ENCODE measurements around the gene GDF9. TPM values are rescaled to one million over a fixed set of nuclear protein-coding genes. Genes with fewer than 3 reads are reported as not detected.
A peak's percentile ranks its signal among the peaks of the same experiment; 100 is the strongest.

GDF9 gene
- total and polyA plus RNA-seq, 3 experiments from 2014 or later, result 0.29 to 0.68 TPM; not detected in 1

- H3K4me1 Mint-ChIP-seq, result peaks cover 0 to 4% (median 2%) of the 10 kb centered on the region in 3 donors
- peak in 2 of 5 donors; percentile 22 to 27 for DNase-seq
- H3K4me3 Mint-ChIP-seq, result no peak overlapping the region
- Histone ChIP-seq H3K36me3 (ENCODE audit: insufficient read depth, low read length) (peaks cover 39% of the 10 kb centered on the region), H3K9me3 (ENCODE audit: low read length) (no peaks in the 10 kb centered on the region), H3K4me1 (ENCODE audit: insufficient read depth, low read length) (no peaks in the 10 kb centered on the region), H3K27me3 (ENCODE audit: insufficient read depth, low read length, poor library complexity, severe bottlenecking) (no peaks in the 10 kb centered on the region), H3K27ac (ENCODE audit: low read depth, low read length) (no peak overlapping the region), H3K4me3 (ENCODE audit: low read length) (no peak overlapping the region)
- H3K27me3 Mint-ChIP-seq, result no peaks in the 10 kb centered on the region
- H3K36me3 Mint-ChIP-seq, result peaks cover 3 to 88% (median 13%) of the 10 kb centered on the region in 3 donors
- H3K9me3 Mint-ChIP-seq, result no peaks in the 10 kb centered on the region
- H3K27ac Mint-ChIP-seq, result peak overlapping the region; percentile 8 to 81 (median 35)
- ChIA-PET CTCF (interaction anchor here (0.9 to 1.6 kb wide), 8 partner anchors 8 to 136 kb away, joined by 3 to 11 read pairs (median 4); partner anchors contain the start of genes CCNI2, GDF9, SHROOM1 and UQCRQ), POLR2A (interaction anchor here (1.2 kb wide), 1 partner anchor 53 kb away, joined by 4 read pairs; the partner anchor contains the start of gene SHROOM1)
Measured at GRCh38 chr5:132883261-132883834, 17.1 kb upstream of the GDF9 start.

- no peak overlapping the region for H3K4me3 ChIP-seq (ENCODE audit: low read length)
- Mint-ChIP-seq H3K27ac (peak overlapping the region in 4 of 8 donors; percentile 3 to 86 (median 21)), H3K27me3 (no peaks in the 10 kb centered on the region), H3K4me1 (no peaks in the 10 kb centered on the region), H3K4me3 (no peak overlapping the region), H3K9me3 (no peaks in the 10 kb centered on the region), H3K36me3 (peaks cover 2 to 72% (median 8%) of the 10 kb centered on the region in 3 donors)
- H3K36me3 ChIP-seq (ENCODE audit: insufficient read depth, low read length), result peaks cover 18% of the 10 kb centered on the region
- no peak overlapping the region for H3K27ac ChIP-seq (ENCODE audit: low read depth, low read length)
- no peaks in the 10 kb centered on the region for H3K4me1 ChIP-seq (ENCODE audit: insufficient read depth, low read length)
- ChIA-PET CTCF (no interaction called here), POLR2A (no interaction called here)
- H3K9me3 ChIP-seq (ENCODE audit: low read length), result no peaks in the 10 kb centered on the region
- no peaks in the 10 kb centered on the region for H3K27me3 ChIP-seq (ENCODE audit: insufficient read depth, low read length, poor library complexity, severe bottlenecking)
- no peak for DNase-seq
Measured at GRCh38 chr5:132877938-132878337, 11.7 kb upstream of the GDF9 start.

GRCh38 chr5:132877466-132877865 is 11.2 kb upstream of the GDF9 start:
- no peak overlapping the region for H3K4me3 Mint-ChIP-seq
- DNase-seq, result no peak
- peak overlapping the region in 1 of 8 donors; percentile 3 for H3K27ac Mint-ChIP-seq
- H3K36me3 Mint-ChIP-seq, result peaks cover 0 to 72% (median 6%) of the 10 kb centered on the region in 3 donors
- no peaks in the 10 kb centered on the region for H3K27me3 Mint-ChIP-seq
- no peak overlapping the region for H3K4me3 ChIP-seq (ENCODE audit: low read length)
- no peaks in the 10 kb centered on the region for H3K4me1 ChIP-seq (ENCODE audit: insufficient read depth, low read length)
- peaks cover 0 to 2% (median 0%) of the 10 kb centered on the region in 3 donors for H3K4me1 Mint-ChIP-seq
- ChIA-PET CTCF (no interaction called here), POLR2A (no interaction called here)
- no peak overlapping the region for H3K27ac ChIP-seq (ENCODE audit: low read depth, low read length)
- no peaks in the 10 kb centered on the region for H3K9me3 ChIP-seq (ENCODE audit: low read length)
- no peaks in the 10 kb centered on the region for H3K27me3 ChIP-seq (ENCODE audit: insufficient read depth, low read length, poor library complexity, severe bottlenecking)
- peaks cover 18% of the 10 kb centered on the region for H3K36me3 ChIP-seq (ENCODE audit: insufficient read depth, low read length)
- no peaks in the 10 kb centered on the region for H3K9me3 Mint-ChIP-seq

GRCh38 chr5:132876020-132876759 is 9.9 kb upstream of the GDF9 start:
- Mint-ChIP-seq H3K9me3 (no peaks in the 10 kb centered on the region), H3K4me3 (no peak overlapping the region), H3K36me3 (peaks cover 0 to 69% (median 5%) of the 10 kb centered on the region in 3 donors), H3K4me1 (peaks cover 0 to 3% (median 0%) of the 10 kb centered on the region in 3 donors), H3K27ac (peak overlapping the region in 2 of 8 donors; percentile 6 to 51), H3K27me3 (no peaks in the 10 kb centered on the region)
- H3K36me3 ChIP-seq (ENCODE audit: insufficient read depth, low read length), result peaks cover 18% of the 10 kb centered on the region
- CTCF ChIA-PET, result no interaction called here
- no peak overlapping the region for H3K27ac ChIP-seq (ENCODE audit: low read depth, low read length)
- H3K4me1 ChIP-seq (ENCODE audit: insufficient read depth, low read length), result no peaks in the 10 kb centered on the region
- no peaks in the 10 kb centered on the region for H3K9me3 ChIP-seq (ENCODE audit: low read length)
- no peaks in the 10 kb centered on the region for H3K27me3 ChIP-seq (ENCODE audit: insufficient read depth, low read length, poor library complexity, severe bottlenecking)
- POLR2A ChIA-PET, result no interaction called here
- DNase-seq, result no peak
- no peak overlapping the region for H3K4me3 ChIP-seq (ENCODE audit: low read length)

GRCh38 chr5:132873930-132874271 is 7.6 kb upstream of the GDF9 start:
- peaks cover 0 to 67% (median 6%) of the 10 kb centered on the region in 3 donors for H3K36me3 Mint-ChIP-seq
- no peak overlapping the region for H3K4me3 ChIP-seq (ENCODE audit: low read length)
- no peak overlapping the region for H3K27ac ChIP-seq (ENCODE audit: low read depth, low read length)
- H3K4me1 ChIP-seq (ENCODE audit: insufficient read depth, low read length), result no peaks in the 10 kb centered on the region
- H3K27me3 ChIP-seq (ENCODE audit: insufficient read depth, low read length, poor library complexity, severe bottlenecking), result no peaks in the 10 kb centered on the region
- H3K4me3 Mint-ChIP-seq, result no peak overlapping the region
- DNase-seq, result no peak
- peak overlapping the region in 3 of 8 donors; percentile 10 to 70 (median 42) for H3K27ac Mint-ChIP-seq
- H3K9me3 ChIP-seq (ENCODE audit: low read length), result no peaks in the 10 kb centered on the region
- H3K27me3 Mint-ChIP-seq, result no peaks in the 10 kb centered on the region
- H3K9me3 Mint-ChIP-seq, result no peaks in the 10 kb centered on the region
- peaks cover under 1 to 4% (median 4%) of the 10 kb centered on the region in 3 donors for H3K4me1 Mint-ChIP-seq
- ChIA-PET POLR2A (no interaction called here), CTCF (interaction anchor here (2.1 kb wide), 1 partner anchor 44 kb away, joined by 7 read pairs; the partner anchor contains the start of gene SHROOM1)
- no peaks in the 10 kb centered on the region for H3K36me3 ChIP-seq (ENCODE audit: insufficient read depth, low read length)

GRCh38 chr5:132873119-132873929 is 7.1 kb upstream of the GDF9 start, which contains the start of gene LEAP2:
LEAP2 (plus strand) TSS chr5:132873668; CDS start chr5:132873695, 27 bp downstream.
- no peak within 1 kb of the TSS for H3K4me3 Mint-ChIP-seq
- no peaks in the 10 kb centered on the region for H3K27me3 Mint-ChIP-seq
- ChIA-PET CTCF (interaction anchor here (2.1 kb wide), 1 partner anchor 44 kb away, joined by 7 read pairs; the partner anchor contains the start of gene SHROOM1), POLR2A (no interaction called here)
- Histone ChIP-seq H3K4me3 (ENCODE audit: low read length) (no peak within 1 kb of the TSS), H3K27ac (ENCODE audit: low read depth, low read length) (no peak within 1 kb of the TSS), H3K27me3 (ENCODE audit: insufficient read depth, low read length, poor library complexity, severe bottlenecking) (no peaks in the 10 kb centered on the region), H3K9me3 (ENCODE audit: low read length) (no peaks in the 10 kb centered on the region), H3K36me3 (ENCODE audit: insufficient read depth, low read length) (no peaks in the 10 kb centered on the region), H3K4me1 (ENCODE audit: insufficient read depth, low read length) (no peaks in the 10 kb centered on the region)
- no peak for DNase-seq
- peaks cover 6 to 10% (median 6%) of the 10 kb centered on the region in 3 donors for H3K4me1 Mint-ChIP-seq
- no peaks in the 10 kb centered on the region for H3K9me3 Mint-ChIP-seq
- H3K27ac Mint-ChIP-seq, result peak within 1 kb of the TSS; percentile 8 to 73 (median 55)
- H3K36me3 Mint-ChIP-seq, result peaks cover 0 to 67% (median 5%) of the 10 kb centered on the region in 3 donors

- H3K4me1 ChIP-seq (ENCODE audit: insufficient read depth, low read length), result peaks cover under 1% of the 10 kb centered on the region
- H3K9me3 ChIP-seq (ENCODE audit: low read length), result no peaks in the 10 kb centered on the region
- H3K4me3 ChIP-seq (ENCODE audit: low read length), result no peak overlapping the region
- no peak for DNase-seq
- no peaks in the 10 kb centered on the region for H3K27me3 Mint-ChIP-seq
- no peak overlapping the region for H3K27ac ChIP-seq (ENCODE audit: low read depth, low read length)
- POLR2A ChIA-PET, result no interaction called here
- H3K27ac Mint-ChIP-seq, result peak overlapping the region in 7 of 8 donors; percentile 3 to 73 (median 17)
- no peaks in the 10 kb centered on the region for H3K27me3 ChIP-seq (ENCODE audit: insufficient read depth, low read length, poor library complexity, severe bottlenecking)
- H3K36me3 Mint-ChIP-seq, result peaks cover 0 to 66% (median 3%) of the 10 kb centered on the region in 3 donors
- no peaks in the 10 kb centered on the region for H3K36me3 ChIP-seq (ENCODE audit: insufficient read depth, low read length)
- CTCF ChIA-PET, result interaction anchor here (2.1 kb wide), 1 partner anchor 43 kb away, joined by 7 read pairs; the partner anchor contains the start of gene SHROOM1
- H3K4me3 Mint-ChIP-seq, result no peak overlapping the region
- H3K9me3 Mint-ChIP-seq, result no peaks in the 10 kb centered on the region
- H3K4me1 Mint-ChIP-seq, result peaks cover 6 to 14% (median 11%) of the 10 kb centered on the region in 3 donors
Measured at GRCh38 chr5:132872788-132873118, 6.5 kb upstream of the GDF9 start.
